HAP-1 (cell line): Measurements from ENCODE around the gene LPIN3.
A peak's percentile ranks its signal among the peaks of the same experiment; 100 is the strongest.

ENCODE experiments used
- DNase-seq, 2 experiments: peaks; one replicate each; pipeline ENCODE4 v3.0.0-alpha.2; 2016 to 2020; ENCODE audit warnings: low spot score in 2 of 2
- H3K27me3 ChIP-seq: fragments of 250-450 bp; sonication (Bioruptor Pico); 2 replicates; pipeline ENCODE4 v1.5.1; 2020; ENCODE audit warnings: low read depth, mild to moderate bottlenecking, moderate library complexity
- H3K36me3 ChIP-seq: fragments of 250-450 bp; sonication (Bioruptor Pico); replicated peaks from 2 replicates; pipeline ENCODE4 v1.5.1; 2020; ENCODE audit warnings: mild to moderate bottlenecking
- H3K4me1 ChIP-seq: fragments of 250-450 bp; sonication (Bioruptor Pico); 2 replicates; pipeline ENCODE4 v1.5.1; 2020; ENCODE audit warnings: mild to moderate bottlenecking
- H3K4me3 ChIP-seq: fragments of 250-450 bp; sonication (Bioruptor Pico); 2 replicates; pipeline ENCODE4 v1.5.1; 2020; ENCODE audit warnings: mild to moderate bottlenecking, moderate library complexity
- H3K9me3 ChIP-seq: fragments of 250-450 bp; sonication (Bioruptor Pico); 2 replicates; pipeline ENCODE4 v1.5.1; 2020; ENCODE audit warnings: mild to moderate bottlenecking, moderate library complexity
- in situ Hi-C: fragments of 300-500 bp; cut with MboI; formaldehyde crosslinking; loops from 3 replicates; pipeline ENCODE4 v1.14.3; 2020; ENCODE audit warnings: low sequenced_read_pairs, inconsistent platforms, mixed read lengths

LPIN3 gene

DNA sequence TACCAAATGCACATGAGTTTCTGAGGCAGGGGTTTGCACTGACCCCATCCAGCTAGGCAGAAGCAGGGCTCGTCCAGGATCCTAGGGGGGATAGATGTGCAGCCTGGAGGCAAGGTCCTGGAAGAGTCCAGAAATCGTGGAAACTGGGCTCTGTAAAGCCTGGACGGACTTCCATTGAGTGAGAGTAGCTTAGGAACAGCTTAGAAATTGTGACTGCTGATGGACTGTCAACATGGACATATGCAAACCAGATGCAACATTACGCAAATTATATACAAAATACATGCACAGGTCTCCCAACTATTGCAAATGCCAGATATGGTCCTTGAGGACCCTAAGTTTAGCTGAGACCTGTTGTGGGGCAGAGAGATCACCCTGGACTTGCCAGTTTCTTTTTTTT lies 30.8 kb downstream of the LPIN3 start:
- peaks cover 4% of the 10 kb centered on the region for H3K4me1 ChIP-seq
- H3K4me3 ChIP-seq = no peak overlapping the region
- no peaks in the 10 kb centered on the region for H3K9me3 ChIP-seq
- no peaks in the 10 kb centered on the region for H3K36me3 ChIP-seq
- in situ Hi-C loops = no loop called here
- H3K27me3 ChIP-seq = no peaks in the 10 kb centered on the region
- DNase-seq = no peak

- in situ Hi-C loops = no loop called here
These were observed 32.7 kb downstream of the LPIN3 start for GRCh38 chr20:41373251-41373783.

GRCh38 chr20:41373931-41374920 lies 33.6 kb downstream of the LPIN3 start:
- H3K4me3 ChIP-seq = no peak overlapping the region
- no peaks in the 10 kb centered on the region for H3K36me3 ChIP-seq
- peaks cover 4% of the 10 kb centered on the region; the same call in 1 of the 2 replicates for H3K27me3 ChIP-seq
- in situ Hi-C loops = no loop called here
- H3K4me1 ChIP-seq = no peaks in the 10 kb centered on the region
- DNase-seq = no peak
- no peaks in the 10 kb centered on the region for H3K9me3 ChIP-seq

More at GRCh38 chr20:41373251-41373783, 32.7 kb downstream of the LPIN3 start:
- DNase-seq = no peak
- no peaks in the 10 kb centered on the region for H3K36me3 ChIP-seq
- H3K4me3 ChIP-seq = no peak overlapping the region
- H3K27me3 ChIP-seq = no peaks in the 10 kb centered on the region
- H3K9me3 ChIP-seq = no peaks in the 10 kb centered on the region
- H3K4me1 ChIP-seq = no peaks in the 10 kb centered on the region

DNA sequence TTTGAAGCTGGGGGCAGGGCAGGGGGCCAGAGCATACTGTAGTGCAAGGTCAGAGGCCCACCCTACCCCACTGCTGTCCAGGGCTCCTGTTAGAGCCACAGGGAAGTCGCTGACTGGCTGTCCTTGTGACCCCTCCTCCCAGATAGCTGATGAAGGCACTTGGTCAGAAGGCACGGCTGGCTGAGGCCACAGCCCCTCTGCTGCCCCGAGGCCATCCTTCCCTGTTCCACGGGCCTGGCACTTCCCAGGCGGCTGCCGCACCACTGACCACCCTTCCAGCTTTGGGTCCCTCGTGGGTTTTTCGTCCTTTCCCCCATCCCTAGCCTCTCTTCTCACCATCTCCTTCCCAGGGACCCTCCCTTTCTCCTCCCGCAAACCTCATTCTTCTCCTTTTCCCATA lies 35.2 kb downstream of the LPIN3 start:
- peaks cover 14% of the 10 kb centered on the region for H3K27me3 ChIP-seq
- no peaks in the 10 kb centered on the region for H3K36me3 ChIP-seq
- H3K4me1 ChIP-seq = no peaks in the 10 kb centered on the region
- no peak overlapping the region for H3K4me3 ChIP-seq
- no peaks in the 10 kb centered on the region for H3K9me3 ChIP-seq
- in situ Hi-C loops = no loop called here
- DNase-seq = no peak

DNA sequence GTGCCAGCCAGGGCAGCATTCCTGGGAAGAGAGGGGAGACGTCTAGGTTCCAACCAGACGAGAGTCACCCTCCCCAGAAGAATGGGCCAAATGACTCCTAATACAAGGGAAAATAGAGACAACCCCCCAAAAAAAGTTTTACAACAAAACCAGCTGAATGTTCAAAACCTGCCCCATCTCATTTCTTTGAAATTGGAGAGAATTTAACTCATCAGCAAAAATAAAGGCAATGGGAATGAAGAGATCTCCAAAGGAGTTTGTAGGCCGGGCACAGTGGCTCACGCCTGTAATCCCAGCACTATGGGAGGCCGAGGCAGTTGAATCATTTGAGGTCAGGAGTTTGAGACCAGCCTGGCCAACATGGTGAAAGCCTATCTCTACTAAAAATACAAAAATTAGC lies 35.7 kb downstream of the LPIN3 start:
- no peak overlapping the region for H3K4me3 ChIP-seq
- H3K4me1 ChIP-seq = no peaks in the 10 kb centered on the region
- no peak for DNase-seq
- in situ Hi-C loops = no loop called here
- H3K36me3 ChIP-seq = no peaks in the 10 kb centered on the region
- peaks cover 14% of the 10 kb centered on the region for H3K27me3 ChIP-seq
- H3K9me3 ChIP-seq = no peaks in the 10 kb centered on the region

- in situ Hi-C loops = no loop called here
- no peaks in the 10 kb centered on the region for H3K9me3 ChIP-seq
- no peak overlapping the region for H3K4me3 ChIP-seq
- no peak for DNase-seq
- peaks cover 14% of the 10 kb centered on the region for H3K27me3 ChIP-seq
- no peaks in the 10 kb centered on the region for H3K4me1 ChIP-seq
- no peaks in the 10 kb centered on the region for H3K36me3 ChIP-seq
These were observed 36.7 kb downstream of the LPIN3 start for GRCh38 chr20:41377275-41377674.

DNA sequence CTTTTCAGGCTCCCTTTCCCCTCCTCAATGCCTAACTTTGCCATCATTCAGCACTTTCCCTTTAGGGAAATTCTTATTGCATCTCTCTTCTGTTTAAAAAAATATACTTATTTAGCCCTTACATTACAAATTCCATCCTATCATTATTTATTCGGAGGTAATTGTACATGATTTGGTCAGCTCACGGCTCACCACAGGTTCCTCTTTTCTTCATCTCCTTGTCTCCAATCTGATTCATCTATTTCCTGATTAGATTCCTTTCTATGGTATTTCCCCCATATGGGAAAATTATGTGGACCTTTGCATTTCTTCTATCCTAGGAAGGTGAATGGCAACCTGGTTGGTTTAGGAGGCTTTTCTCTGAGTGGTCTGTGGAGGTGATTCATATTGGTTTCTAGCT lies 38.9 kb downstream of the LPIN3 start:
- no peak for DNase-seq
- Histone ChIP-seq H3K27me3 (peaks cover 14% of the 10 kb centered on the region), H3K4me3 (no peak overlapping the region), H3K9me3 (no peaks in the 10 kb centered on the region), H3K36me3 (no peaks in the 10 kb centered on the region), H3K4me1 (no peaks in the 10 kb centered on the region)
- in situ Hi-C loops = no loop called here

DNA sequence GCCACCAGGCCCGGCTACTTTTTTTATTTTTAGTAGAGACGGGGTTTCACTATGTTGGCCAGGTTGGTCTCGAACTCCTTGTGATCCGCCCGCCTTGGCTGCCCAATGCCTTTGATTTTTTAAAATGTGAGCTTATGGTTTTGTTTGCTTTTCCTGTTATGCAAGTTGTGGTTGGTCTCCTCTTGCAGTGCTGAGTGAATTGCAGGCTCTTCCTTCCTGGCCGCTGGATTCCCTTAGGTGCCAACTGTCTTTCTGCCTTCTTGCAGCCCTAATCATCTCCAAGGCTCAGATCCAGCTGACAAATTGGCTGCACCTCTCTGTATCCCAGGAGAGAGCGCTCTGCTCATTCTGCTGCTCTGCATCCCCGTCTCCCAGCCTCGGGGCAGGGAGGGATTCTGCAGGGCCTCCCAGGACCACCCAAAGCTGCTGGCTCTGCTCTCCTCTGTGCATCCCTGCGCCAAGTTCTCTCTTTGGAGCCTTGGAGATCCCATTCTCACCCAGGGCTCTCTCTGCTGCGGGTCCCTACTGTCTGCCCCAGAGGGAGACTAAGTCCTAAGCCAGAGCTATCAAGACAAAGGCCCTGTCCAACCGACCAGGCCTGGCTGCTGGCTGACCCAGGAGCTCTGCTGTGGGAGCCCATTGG lies 40.1 kb downstream of the LPIN3 start:
- DNase-seq = no peak
- peaks cover 14% of the 10 kb centered on the region for H3K27me3 ChIP-seq
- no peak overlapping the region for H3K4me3 ChIP-seq
- H3K4me1 ChIP-seq = no peaks in the 10 kb centered on the region
- no peaks in the 10 kb centered on the region for H3K36me3 ChIP-seq
- in situ Hi-C loops = no loop called here
- no peaks in the 10 kb centered on the region for H3K9me3 ChIP-seq

DNA sequence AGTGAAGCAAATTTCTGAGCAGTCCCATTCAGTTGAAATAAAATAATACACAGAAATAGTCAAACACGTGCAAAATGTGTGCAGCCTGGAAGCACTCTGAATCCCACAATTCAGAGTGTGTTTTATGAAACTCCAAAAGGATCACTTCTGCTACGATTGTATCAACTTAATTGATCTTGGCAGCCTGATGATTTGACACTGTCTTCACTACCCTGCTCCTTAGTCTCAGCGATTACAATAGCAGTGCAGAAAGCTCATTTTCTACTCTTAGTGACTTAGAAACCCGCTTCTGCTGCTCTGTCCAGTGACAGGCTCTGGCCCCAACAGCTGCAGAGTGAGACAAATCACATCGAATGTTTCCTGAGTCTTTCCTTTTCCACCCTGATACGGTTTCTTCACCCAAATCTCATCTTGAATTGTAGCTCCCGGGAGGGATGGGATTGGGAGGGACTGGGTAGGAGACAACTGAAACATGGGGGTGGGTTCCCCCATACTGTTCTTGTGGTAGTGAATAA lies 42.2 kb downstream of the LPIN3 start:
- in situ Hi-C loops = no loop called here
- Histone ChIP-seq H3K9me3 (no peaks in the 10 kb centered on the region), H3K4me1 (no peaks in the 10 kb centered on the region), H3K36me3 (no peaks in the 10 kb centered on the region), H3K4me3 (no peak overlapping the region), H3K27me3 (peaks cover 14% of the 10 kb centered on the region)
- no peak for DNase-seq

GRCh38 chr20:41386502-41387427 lies 46.1 kb downstream of the LPIN3 start:
- in situ Hi-C loops = no loop called here
- no peaks in the 10 kb centered on the region for H3K9me3 ChIP-seq
- H3K4me3 ChIP-seq = no peak overlapping the region
- no peaks in the 10 kb centered on the region for H3K4me1 ChIP-seq
- H3K27me3 ChIP-seq = no peaks in the 10 kb centered on the region
- no peak for DNase-seq
- H3K36me3 ChIP-seq = no peaks in the 10 kb centered on the region

DNA sequence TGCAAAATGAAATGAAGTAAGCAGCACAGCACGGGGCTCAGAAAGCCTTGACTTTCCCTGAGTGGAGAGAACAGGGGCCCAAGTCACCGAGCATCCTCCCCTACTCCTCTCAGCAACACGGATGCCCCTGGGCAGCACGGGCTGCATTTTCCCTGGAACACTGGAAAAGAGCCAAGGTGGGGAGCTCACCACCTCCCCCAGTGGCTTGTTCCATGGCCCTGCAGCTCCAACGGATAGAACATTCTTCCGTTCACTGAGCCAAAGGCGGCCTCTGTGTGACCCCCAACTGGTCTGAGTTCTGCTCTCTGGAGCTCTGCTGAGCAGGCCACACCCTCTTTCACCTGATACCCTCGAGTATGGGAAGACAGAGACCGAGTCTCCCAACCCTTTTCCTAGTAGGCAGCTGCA lies 46.8 kb downstream of the LPIN3 start:
- Histone ChIP-seq H3K36me3 (no peaks in the 10 kb centered on the region), H3K9me3 (no peaks in the 10 kb centered on the region), H3K27me3 (no peaks in the 10 kb centered on the region), H3K4me3 (no peak overlapping the region), H3K4me1 (no peaks in the 10 kb centered on the region)
- no peak for DNase-seq
- in situ Hi-C loops = no loop called here

DNA sequence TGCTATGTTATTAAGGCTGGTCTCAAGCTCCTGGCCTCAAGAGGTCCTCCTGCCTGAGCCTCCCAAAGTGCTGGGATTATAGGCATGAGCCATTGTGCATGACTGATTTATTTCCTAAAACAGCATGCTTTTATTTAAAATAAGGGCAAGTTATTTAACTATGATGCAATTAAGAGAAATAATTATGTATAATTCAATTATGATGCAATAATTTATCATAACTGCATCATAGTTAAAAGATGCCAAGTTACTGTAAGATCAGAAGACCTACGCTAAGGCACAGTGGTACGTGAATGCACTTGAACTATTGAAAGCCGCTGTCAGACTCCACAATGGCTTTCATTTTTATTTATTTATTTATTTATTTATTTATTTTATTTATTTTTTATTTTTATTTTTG lies 50.3 kb downstream of the LPIN3 start:
- no peak overlapping the region for H3K4me3 ChIP-seq
- no peak for DNase-seq
- no peaks in the 10 kb centered on the region for H3K4me1 ChIP-seq
- H3K9me3 ChIP-seq = no peaks in the 10 kb centered on the region
- no peaks in the 10 kb centered on the region for H3K36me3 ChIP-seq
- in situ Hi-C loops = no loop called here
- H3K27me3 ChIP-seq = no peaks in the 10 kb centered on the region

DNA sequence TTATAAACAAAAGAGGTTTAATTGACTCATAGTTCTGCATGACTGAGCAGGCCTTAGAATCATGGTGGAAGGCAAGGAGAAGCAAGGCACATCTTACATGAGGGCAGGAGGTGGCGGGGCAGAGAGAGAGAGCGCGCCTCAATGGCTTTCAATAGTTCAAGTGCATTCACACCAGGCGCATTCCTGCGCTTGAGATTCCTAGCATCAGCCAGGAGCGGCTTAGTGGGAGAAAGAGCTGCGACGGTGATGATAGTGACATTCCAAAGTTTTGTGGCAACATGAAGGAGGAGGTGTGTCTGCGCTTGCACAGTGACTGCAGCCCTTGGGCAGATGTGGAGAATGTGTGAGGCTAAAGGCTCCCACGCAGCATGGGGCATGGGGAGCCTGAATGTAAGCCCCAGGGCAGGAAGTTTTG lies 51.0 kb downstream of the LPIN3 start:
- in situ Hi-C loops = no loop called here
- H3K4me1 ChIP-seq = no peaks in the 10 kb centered on the region
- peak in 1 of 2 experiments; percentile 17 for DNase-seq
- H3K27me3 ChIP-seq = no peaks in the 10 kb centered on the region
- no peaks in the 10 kb centered on the region for H3K36me3 ChIP-seq
- H3K4me3 ChIP-seq = no peak overlapping the region
- no peaks in the 10 kb centered on the region for H3K9me3 ChIP-seq
